Breast epithelium (tissue), 3 donors: ENCODE measurements around the gene XKR7.

ENCODE experiments used
- POLR2A ChIP-seq: fragments of 450-650 bp; IDR thresholded peaks from one replicate; pipeline ENCODE4 v1.6.1; 2016; ENCODE audit warnings: antibody characterized with exemption, mild to moderate bottlenecking, moderate library complexity
- TF ChIP-seq, protein P1 (sequence below), 3 donors: fragments of 450-650 bp; IDR thresholded peaks; one replicate each; pipeline ENCODE4 v1.5.1; 2016 to 2017; ENCODE audit warnings: antibody characterized with exemption in 3 of 3, mild to moderate bottlenecking in 3 of 3, moderate library complexity in 3 of 3

DNA sequence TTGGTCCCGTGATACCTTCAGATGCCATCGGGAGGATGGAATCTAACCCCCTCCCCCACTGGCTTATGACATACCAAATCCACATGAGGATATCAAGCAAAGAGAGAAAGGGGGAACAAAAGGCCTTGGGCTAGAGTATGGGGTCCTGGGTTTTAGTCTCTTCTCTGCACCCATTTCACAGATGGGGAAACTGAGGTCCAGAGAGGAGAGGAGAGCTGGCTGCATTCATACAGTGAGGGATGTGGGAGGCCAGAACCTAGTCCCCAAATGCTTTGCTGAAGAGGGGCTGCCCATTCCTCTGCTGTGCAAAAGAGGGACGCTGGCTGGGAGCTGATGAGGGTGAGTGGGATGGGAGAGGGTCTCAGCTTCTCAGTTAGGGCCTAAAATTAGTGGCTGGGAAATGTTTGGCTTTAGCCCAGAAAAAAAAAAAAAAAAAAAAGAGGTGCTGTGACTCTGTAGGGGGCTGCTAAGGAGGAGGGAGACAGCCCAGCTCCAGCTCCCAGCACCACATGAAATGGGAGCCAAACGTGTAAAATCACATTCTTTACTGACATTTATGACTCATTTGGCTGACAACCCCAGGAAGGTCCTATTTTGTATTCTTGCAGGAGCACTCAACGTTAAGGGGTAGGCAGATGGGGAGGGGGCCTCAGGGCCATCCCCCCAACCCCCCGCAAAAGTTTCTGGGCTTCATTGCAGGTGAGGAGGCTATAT is 11.9 kb downstream of the XKR7 start:
- TF ChIP-seq, protein P1, sequence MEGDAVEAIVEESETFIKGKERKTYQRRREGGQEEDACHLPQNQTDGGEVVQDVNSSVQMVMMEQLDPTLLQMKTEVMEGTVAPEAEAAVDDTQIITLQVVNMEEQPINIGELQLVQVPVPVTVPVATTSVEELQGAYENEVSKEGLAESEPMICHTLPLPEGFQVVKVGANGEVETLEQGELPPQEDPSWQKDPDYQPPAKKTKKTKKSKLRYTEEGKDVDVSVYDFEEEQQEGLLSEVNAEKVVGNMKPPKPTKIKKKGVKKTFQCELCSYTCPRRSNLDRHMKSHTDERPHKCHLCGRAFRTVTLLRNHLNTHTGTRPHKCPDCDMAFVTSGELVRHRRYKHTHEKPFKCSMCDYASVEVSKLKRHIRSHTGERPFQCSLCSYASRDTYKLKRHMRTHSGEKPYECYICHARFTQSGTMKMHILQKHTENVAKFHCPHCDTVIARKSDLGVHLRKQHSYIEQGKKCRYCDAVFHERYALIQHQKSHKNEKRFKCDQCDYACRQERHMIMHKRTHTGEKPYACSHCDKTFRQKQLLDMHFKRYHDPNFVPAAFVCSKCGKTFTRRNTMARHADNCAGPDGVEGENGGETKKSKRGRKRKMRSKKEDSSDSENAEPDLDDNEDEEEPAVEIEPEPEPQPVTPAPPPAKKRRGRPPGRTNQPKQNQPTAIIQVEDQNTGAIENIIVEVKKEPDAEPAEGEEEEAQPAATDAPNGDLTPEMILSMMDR (IDR thresholded peaks at IDR 0.05): no peak
- no peak for TF ChIP-seq POLR2A
